Endothelial cell of umbilical vein (primary cell): ENCODE measurements around the gene DDX31. TPM values are rescaled to one million over a fixed set of nuclear protein-coding genes. Genes with fewer than 3 reads are reported as not detected.

Source experiments
- BruUV-seq: library from RNA; stranded (reverse); fragments of 400-500 nt; replicated peaks from 2 replicates; lab custom pipeline; 2021; lab: Mats Ljungman, UMichigan
- CTCF ChIA-PET: fragments of 300-600, 350-600 bp; sonication (Branson Sonifier 250); formaldehyde crosslinking; loops from one replicate; lab custom pipeline; 2021; ENCODE audit warnings: antibody characterized with exemption, inconsistent platforms; lab: Charles Lee
- POLR2A ChIA-PET: fragments of 300-600, 350-600 bp; sonication (Branson Sonifier 250); formaldehyde crosslinking; loops from one replicate; lab custom pipeline; 2021; ENCODE audit warnings: antibody characterized with exemption, inconsistent platforms; lab: Charles Lee
- DNase-seq: peaks from one replicate; pipeline ENCODE4 v3.0.0-alpha.2; 2011; ENCODE audit warnings: low read depth, low spot score
- FAIRE-seq: peaks from 2 replicates; lab custom pipeline; 2011; peaks lifted over from hg19 to GRCh38; lab: Jason Lieb, UNC
- H2AFZ ChIP-seq: 2 replicates; pipeline ENCODE4 v1.6.0; 2012; ENCODE audit warnings: low read depth, low read length, control low read depth, inconsistent platforms
- H3K27ac ChIP-seq: 2 replicates; pipeline ENCODE4 v1.5.1; 2011; ENCODE audit warnings: low read depth, mild to moderate bottlenecking, control low read depth, low read length, moderate library complexity; ENCODE audit not compliant: insufficient read depth
- H3K27me3 ChIP-seq, 2 experiments: 2 replicates each; pipeline versions ENCODE4 v1.6.0 to v1.6.1; 2011; ENCODE audit warnings: low read length in 2 of 2, mixed read lengths in 1 of 2; ENCODE audit not compliant: control insufficient read depth in 2 of 2, insufficient read depth in 2 of 2
- H3K36me3 ChIP-seq, 2 experiments: 2 replicates in 1 of 2; 3 replicates in 1 of 2; pipeline ENCODE4 v1.5.1; 2011; ENCODE audit warnings: low read length in 2 of 2, mild to moderate bottlenecking in 1 of 2, moderate library complexity in 1 of 2; ENCODE audit not compliant: control insufficient read depth in 2 of 2, insufficient read depth in 2 of 2; ENCODE audit errors: extremely low read depth in 1 of 2
- H3K4me1 ChIP-seq: 3 replicates; pipeline ENCODE4 v1.5.1; 2011; ENCODE audit warnings: mild to moderate bottlenecking, low read length; ENCODE audit not compliant: control insufficient read depth, insufficient read depth; ENCODE audit errors: extremely low read depth
- H3K4me2 ChIP-seq: 2 replicates; pipeline ENCODE4 v1.6.1; 2011; ENCODE audit warnings: low read length, control low read depth, mixed read lengths; ENCODE audit not compliant: insufficient read depth
- H3K4me3 ChIP-seq, 3 experiments: fragments of 200-600 bp in 1 of 3; sonication (generic), shearing (Covaris generic) in 1 of 3; replicated peaks in 1 of 3; 2 replicates each; pipeline ENCODE4 v1.5.1; 2011 to 2016; ENCODE audit warnings: control low read depth in 3 of 3, low read length in 3 of 3, mild to moderate bottlenecking in 2 of 3, inconsistent platforms in 1 of 3, low read depth in 1 of 3, moderate library complexity in 1 of 3; ENCODE audit not compliant: insufficient read depth in 1 of 3
- H3K79me2 ChIP-seq: 2 replicates; pipeline ENCODE4 v1.6.0; 2012; ENCODE audit warnings: low read length, inconsistent platforms; ENCODE audit not compliant: control insufficient read depth, insufficient read depth
- H3K9ac ChIP-seq: replicated peaks from 2 replicates; pipeline ENCODE3; 2011; ENCODE audit warnings: low read length, control low read depth; ENCODE audit not compliant: insufficient read depth; ENCODE audit errors: extremely low read depth
- H3K9me1 ChIP-seq: replicated peaks from 3 replicates; pipeline ENCODE4 v1.6.0; 2011; ENCODE audit warnings: mild to moderate bottlenecking, low read length; ENCODE audit not compliant: control insufficient read depth, insufficient read depth; ENCODE audit errors: extremely low read depth
- H3K9me3 ChIP-seq: replicated peaks from 2 replicates; pipeline ENCODE4 v1.5.1; 2012; ENCODE audit warnings: low read length, inconsistent platforms; ENCODE audit not compliant: control insufficient read depth, insufficient read depth
- H4K20me1 ChIP-seq: replicated peaks from 2 replicates; pipeline ENCODE3; 2011; ENCODE audit warnings: mild to moderate bottlenecking, low read length; ENCODE audit not compliant: control insufficient read depth, insufficient read depth; ENCODE audit errors: extremely low read depth
- CTCF ChIP-seq, 2 donors: IDR thresholded peaks; 1 replicate in 1 of 2; 2 replicates in 1 of 2; pipeline ENCODE4 v1.5.1; 2011; ENCODE audit warnings: low read length in 2 of 2, mild to moderate bottlenecking in 2 of 2, moderate library complexity in 2 of 2, control low read depth in 1 of 2, inconsistent platforms in 1 of 2, low read depth in 1 of 2; ENCODE audit not compliant: insufficient read depth in 1 of 2; ENCODE audit errors: extremely low read depth in 1 of 2
- EZH2 ChIP-seq: IDR thresholded peaks from 2 replicates; pipeline ENCODE4 v1.6.1; 2012; ENCODE audit warnings: borderline replicate concordance, low read depth, mild to moderate bottlenecking, moderate library complexity, low read length, inconsistent platforms; ENCODE audit not compliant: severe bottlenecking
- FOS ChIP-seq: IDR thresholded peaks from 2 replicates; pipeline ENCODE4 v1.6.1; 2011; ENCODE audit warnings: mild to moderate bottlenecking, low read length, moderate library complexity, borderline replicate concordance; ENCODE audit not compliant: insufficient read depth
- GATA2 ChIP-seq: IDR thresholded peaks from 2 replicates; pipeline ENCODE4 v1.7.0; 2011; ENCODE audit warnings: low read depth, mild to moderate bottlenecking, moderate library complexity, mixed read lengths, low read length; ENCODE audit not compliant: insufficient read length, insufficient read depth
- JUN ChIP-seq: IDR thresholded peaks from 2 replicates; pipeline ENCODE4 v1.6.1; 2011; ENCODE audit warnings: borderline replicate concordance, low read depth; ENCODE audit not compliant: insufficient read length, insufficient read depth
- MAX ChIP-seq: IDR thresholded peaks from 2 replicates; pipeline ENCODE4 v1.6.1; 2011; ENCODE audit not compliant: insufficient read depth, insufficient read length
- MYC ChIP-seq: IDR thresholded peaks from one replicate; pipeline ENCODE4 v1.6.1; 2011; ENCODE audit warnings: mild to moderate bottlenecking, low read depth, low read length
- POLR2A ChIP-seq: IDR thresholded peaks from 2 replicates; pipeline ENCODE4 v1.6.1; 2012; ENCODE audit warnings: low read depth, mild to moderate bottlenecking, control low read depth, low read length
- POLR2AphosphoS5 ChIP-seq: IDR thresholded peaks from 2 replicates; pipeline ENCODE4 v1.6.1; 2012; ENCODE audit warnings: low read depth, mild to moderate bottlenecking, control low read depth, low read length, moderate library complexity; ENCODE audit not compliant: insufficient read depth
- dilution Hi-C: fragments of 300-500 bp; cut with MboI; formaldehyde crosslinking; loops from one replicate; pipeline ENCODE4 v1.15.0; 2019; ENCODE audit warnings: low sequenced_read_pairs; ENCODE audit not compliant: extremely low pct_ligation_motif_present
- intact Hi-C: fragments of 100-400 bp; cut with micrococcal nuclease; formaldehyde crosslinking; loops from one replicate; pipeline ENCODE4 v1.10.0; 2022
- polyA plus RNA-seq, 4 experiments: library from polyadenylated mRNA; depleted of rRNA in 3 of 4; stranded (reverse) in 3 of 4; unstranded in 1 of 4; fragments of >200 nt; gene quantifications; 2 replicates each; pipeline versions ENCODE4 v1.2.1 to v1.2.3, GENCODE V29; 2011 to 2012; ENCODE audit warnings: missing spikeins in 1 of 4
- total RNA-seq: library from RNA; stranded (reverse); gene quantifications from 2 replicates; pipeline ENCODE4 v1.2.3, GENCODE V29; 2021

The DDX31 gene
- total and polyA plus RNA-seq, 2 donors (not counting 3 experiments of a cell fraction or from before 2014, with no cell fraction given), result 8.0 to 16.3 TPM

DNA sequence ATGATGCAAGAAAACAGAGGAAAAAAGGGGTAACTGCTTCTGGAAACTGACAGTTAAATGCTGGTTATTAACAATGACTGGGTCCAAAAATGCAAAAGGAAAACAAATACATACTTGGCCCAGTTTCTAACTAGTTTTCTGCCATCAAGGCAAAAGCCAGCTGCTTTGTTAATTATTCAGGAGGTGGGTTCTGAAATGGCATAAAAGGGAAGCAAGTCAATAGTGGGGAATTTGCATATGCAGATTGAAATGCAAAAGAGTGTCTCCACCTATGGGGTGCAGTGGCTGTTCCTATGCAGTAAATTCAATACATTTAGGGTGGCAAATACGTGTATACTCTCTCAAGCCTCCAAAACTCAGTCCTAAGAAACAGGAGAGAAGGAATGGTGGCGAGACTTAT lies 54.0 kb downstream of the DDX31 start:
- no peak overlapping the region for H2AFZ ChIP-seq

More for the DNA sequence above, 54.0 kb downstream of the DDX31 start:
- DNase-seq (no peak), FAIRE-seq (no peak)
- no peaks in the 10 kb centered on the region for H3K27me3 ChIP-seq
- no peaks in the 10 kb centered on the region for H3K9me1 ChIP-seq
- no peaks in the 10 kb centered on the region for H3K9me3 ChIP-seq
- H3K79me2 ChIP-seq, result no peaks in the 10 kb centered on the region
- intact Hi-C loops (no loop called here), dilution Hi-C loops (no loop called here)
- no peaks in the 10 kb centered on the region for H4K20me1 ChIP-seq
- no peak for TF ChIP-seq CTCF (IDR thresholded peaks at IDR 0.05; ENCODE audit: extremely low read depth in 1 of 2, insufficient read depth in 1 of 2, low read depth in 1 of 2, low read length in 2 of 2)
- TF ChIP-seq JUN, result no peak
- no peak for TF ChIP-seq FOS
- no peak for TF ChIP-seq GATA2
- no peak for TF ChIP-seq POLR2A
- no peak for TF ChIP-seq MAX
- no peak for TF ChIP-seq POLR2AphosphoS5
- TF ChIP-seq MYC, result no peak
- no peak for TF ChIP-seq EZH2
- no peak overlapping the region for H3K9ac ChIP-seq
- no peak overlapping the region for H3K27ac ChIP-seq
- H3K4me3 ChIP-seq, result no peak overlapping the region
- CTCF ChIA-PET, result no interaction called here
- POLR2A ChIA-PET, result interaction anchor here (0.6 kb wide), 1 partner anchor 38 kb away, joined by 7 read pairs; no protein-coding TSS in a partner anchor
- no TSS peak for BruUV-seq
- peaks cover 8 to 13% of the 10 kb centered on the region in 2 experiments for H3K36me3 ChIP-seq
- H3K4me2 ChIP-seq, result no peak overlapping the region
- no peaks in the 10 kb centered on the region for H3K4me1 ChIP-seq
